GM23338 (cell line): ENCODE measurements around the gene ALMS1. TPM values are rescaled to one million over a fixed set of nuclear protein-coding genes. Genes with fewer than 3 reads are reported as not detected.
A peak's percentile ranks its signal among the peaks of the same experiment; 100 is the strongest.

ENCODE experiments used
- ATAC-seq: fragments of 200-7000 bp; cut with Tn5 transposase; 3 replicates; pipeline ENCODE4 v1.9.1; 2020
- DNase-seq: peaks from one replicate; pipeline ENCODE4 v3.0.0-alpha.2; 2015; ENCODE audit warnings: low spot score
- H2AFZ ChIP-seq: fragments of 200-600 bp; sonication (generic); 2 replicates; pipeline ENCODE4 v1.8.0; 2016; ENCODE audit warnings: antibody characterized with exemption, mild to moderate bottlenecking, moderate library complexity
- H3F3A ChIP-seq: fragments of 200-600 bp; sonication (generic); replicated peaks from 2 replicates; pipeline ENCODE4 v1.8.0; 2017; ENCODE audit warnings: antibody characterized with exemption, mixed run types, low read depth
- H3K27ac ChIP-seq: fragments of 200-600 bp; sonication (generic); 2 replicates; pipeline ENCODE4 v1.6.1; 2016; ENCODE audit warnings: low read depth
- H3K27me3 ChIP-seq: fragments of 200-600 bp; sonication (generic); 2 replicates; pipeline ENCODE4 v1.8.0; 2016; ENCODE audit warnings: mild to moderate bottlenecking, mixed run types, moderate library complexity; ENCODE audit not compliant: insufficient read depth
- H3K36me3 ChIP-seq: fragments of 200-600 bp; sonication (generic); 2 replicates; pipeline ENCODE4 v1.8.0; 2016; ENCODE audit warnings: mild to moderate bottlenecking; ENCODE audit not compliant: insufficient read depth
- H3K4me1 ChIP-seq: fragments of 200-600 bp; sonication (generic); 2 replicates; pipeline ENCODE4 v1.8.0; 2016; ENCODE audit warnings: mild to moderate bottlenecking, moderate library complexity; ENCODE audit not compliant: insufficient read depth
- H3K4me2 ChIP-seq: fragments of 200-600 bp; sonication (generic); 2 replicates; pipeline ENCODE4 v1.7.1; 2017; ENCODE audit warnings: mixed run types
- H3K4me3 ChIP-seq: fragments of 200-600 bp; sonication (generic); 2 replicates; pipeline ENCODE4 v1.6.1; 2016; ENCODE audit warnings: mixed run types
- H3K79me2 ChIP-seq: fragments of 200-600 bp; sonication (generic); replicated peaks from 2 replicates; pipeline ENCODE4 v1.8.0; 2017; ENCODE audit warnings: mild to moderate bottlenecking; ENCODE audit not compliant: insufficient read depth
- H3K9me2 ChIP-seq: fragments of 200-600 bp; sonication (generic); 2 replicates; pipeline ENCODE4 v1.8.0; 2017; ENCODE audit not compliant: insufficient read depth
- H4K20me1 ChIP-seq: fragments of 200-600 bp; sonication (generic); replicated peaks from 2 replicates; pipeline ENCODE4 v1.8.0; 2017; ENCODE audit warnings: mild to moderate bottlenecking; ENCODE audit not compliant: insufficient read depth
- H3K27ac Mint-ChIP-seq: 2 replicates; pipeline ENCODE4 v1.8.0; 2020; ENCODE audit warnings: inconsistent platforms, mild to moderate bottlenecking, moderate library complexity, mixed read lengths
- H3K27me3 Mint-ChIP-seq: 3 replicates; pipeline ENCODE4 v1.8.0; 2022; ENCODE audit warnings: low read depth, mild to moderate bottlenecking, moderate library complexity, mixed read lengths, inconsistent platforms; ENCODE audit not compliant: insufficient read depth, poor library complexity
- H3K36me3 Mint-ChIP-seq: 3 replicates; pipeline ENCODE4 v1.8.0; 2021; ENCODE audit warnings: low read depth, mild to moderate bottlenecking, inconsistent platforms, moderate library complexity, mixed read lengths
- H3K4me1 Mint-ChIP-seq: 3 replicates; pipeline ENCODE4 v1.8.0; 2020; ENCODE audit warnings: mild to moderate bottlenecking, inconsistent platforms, mixed read lengths
- H3K4me3 Mint-ChIP-seq: 3 replicates; pipeline ENCODE4 v1.8.0; 2021; ENCODE audit warnings: moderate library complexity, mild to moderate bottlenecking, inconsistent platforms, mixed read lengths
- H3K9me3 Mint-ChIP-seq: 3 replicates; pipeline ENCODE4 v1.8.0; 2020; ENCODE audit warnings: moderate library complexity, mild to moderate bottlenecking, inconsistent platforms, mixed read lengths
- CREB1 ChIP-seq: fragments of 250-450 bp; sonication (Bioruptor Pico); IDR thresholded peaks from 2 replicates; pipeline ENCODE4 v1.5.0; 2020; ENCODE audit warnings: low read depth, mild to moderate bottlenecking, moderate library complexity
- CTCF ChIP-seq, 2 experiments: fragments of 200-600 bp in 1 of 2; sonication (generic) in 1 of 2; conservative IDR thresholded peaks; 2 replicates each; pipeline versions ENCODE4 v1.5.1 to v1.6.1; 2016 to 2017; ENCODE audit warnings: antibody characterized with exemption in 2 of 2, low read depth in 2 of 2, mild to moderate bottlenecking in 2 of 2, moderate library complexity in 1 of 2
- ETS1 ChIP-seq: IDR thresholded peaks from 2 replicates; pipeline ENCODE4 v1.6.1; 2016; ENCODE audit warnings: antibody characterized with exemption
- EZH2 ChIP-seq: fragments of 200-600 bp; sonication (generic); IDR thresholded peaks from one replicate; pipeline ENCODE4 v1.8.0; 2017; ENCODE audit warnings: antibody characterized with exemption, mild to moderate bottlenecking, low read depth; ENCODE audit not compliant: unreplicated experiment
- EZH2phosphoT487 ChIP-seq: fragments of 200-600 bp; sonication (generic); IDR thresholded peaks from one replicate; pipeline ENCODE4 v1.8.1; 2018; ENCODE audit warnings: antibody characterized with exemption; ENCODE audit not compliant: unreplicated experiment
- NANOG ChIP-seq: IDR thresholded peaks from 2 replicates; pipeline ENCODE4 v1.6.1; 2016; ENCODE audit warnings: antibody characterized with exemption, borderline replicate concordance
- POLR2AphosphoS5 ChIP-seq: IDR thresholded peaks from 2 replicates; pipeline ENCODE4 v1.6.1; 2016; ENCODE audit warnings: antibody characterized with exemption, low read depth
- REST ChIP-seq: IDR thresholded peaks from one replicate; pipeline ENCODE4 v1.6.1; 2018; ENCODE audit warnings: antibody characterized with exemption; ENCODE audit not compliant: unreplicated experiment
- STAT1 ChIP-seq: IDR thresholded peaks from one replicate; pipeline ENCODE4 v1.6.1; 2016; ENCODE audit warnings: antibody characterized with exemption; ENCODE audit not compliant: unreplicated experiment
- ZNF331 ChIP-seq: fragments of 250-450 bp; sonication (Bioruptor Pico); IDR thresholded peaks from 2 replicates; pipeline ENCODE4 v1.5.0; 2020; ENCODE audit warnings: low read depth, mild to moderate bottlenecking, moderate library complexity
- polyA plus RNA-seq: library from polyadenylated mRNA; unstranded; fragments of >200 nt; fragmentation: Nextera tagmentation; extraction: Ambion mirVana; gene quantifications from 2 replicates; pipeline ENCODE4 v1.2.1, GENCODE V29; 2016
- total RNA-seq: library from RNA; depleted of rRNA; stranded (reverse); fragments of >200 nt; shearing (Covaris generic); gene quantifications from 2 replicates; pipeline ENCODE4 v1.2.3, GENCODE V29; 2014

ALMS1 gene
- total and polyA plus RNA-seq, 2 experiments from 2014 or later = 38.8 to 65.7 TPM

- TF ChIP-seq REST (no peak), CREB1 (CRISPR knock-in tag) (no peak), EZH2 (no peak), POLR2AphosphoS5 (no peak), CTCF (conservative IDR thresholded peaks at IDR 0.05; ENCODE audit: low read depth in 2 of 2) (no peak), NANOG (no peak)
Observed at GRCh38 chr2:73594251-73594650, 208.6 kb downstream of the ALMS1 start (continued).

GRCh38 chr2:73601780-73602179 is 216.1 kb downstream of the ALMS1 start:
- peaks cover 3% of the 10 kb centered on the region; the same call in 1 of the 3 replicates for H3K36me3 Mint-ChIP-seq
- peak overlapping the region; percentile 74; the same call in 1 of the 2 replicates for H3K27ac Mint-ChIP-seq
- no peak for DNase-seq
- Histone ChIP-seq H2AFZ (no peak overlapping the region), H3K79me2 (no peaks in the 10 kb centered on the region), H3K9me2 (no peaks in the 10 kb centered on the region), H3K4me1 (no peaks in the 10 kb centered on the region), H3F3A (no peaks in the 10 kb centered on the region), H3K27ac (no peak overlapping the region), H3K36me3 (no peaks in the 10 kb centered on the region; the same call in 1 of the 2 replicates), H3K4me3 (no peak overlapping the region), H3K27me3 (no peaks in the 10 kb centered on the region), H3K4me2 (no peak overlapping the region), H4K20me1 (0 out of 2 replicates have a peak, but pooled peaks cover 6% of the 10 kb centered on the region)
- H3K9me3 Mint-ChIP-seq = no peaks in the 10 kb centered on the region
- H3K4me1 Mint-ChIP-seq = no peaks in the 10 kb centered on the region
- no peak for ATAC-seq
- H3K4me3 Mint-ChIP-seq = no peak overlapping the region
- H3K27me3 Mint-ChIP-seq = no peaks in the 10 kb centered on the region
- no peak for TF ChIP-seq CREB1 (CRISPR knock-in tag)
- no peak for TF ChIP-seq POLR2AphosphoS5
- TF ChIP-seq REST = no peak
- TF ChIP-seq NANOG = no peak
- no peak for TF ChIP-seq ETS1
- TF ChIP-seq ZNF331 (CRISPR knock-in tag) = no peak
- no peak for TF ChIP-seq STAT1
- TF ChIP-seq EZH2phosphoT487 = no peak
